Measurements from ENCODE around the gene SPATS2.

DNA sequence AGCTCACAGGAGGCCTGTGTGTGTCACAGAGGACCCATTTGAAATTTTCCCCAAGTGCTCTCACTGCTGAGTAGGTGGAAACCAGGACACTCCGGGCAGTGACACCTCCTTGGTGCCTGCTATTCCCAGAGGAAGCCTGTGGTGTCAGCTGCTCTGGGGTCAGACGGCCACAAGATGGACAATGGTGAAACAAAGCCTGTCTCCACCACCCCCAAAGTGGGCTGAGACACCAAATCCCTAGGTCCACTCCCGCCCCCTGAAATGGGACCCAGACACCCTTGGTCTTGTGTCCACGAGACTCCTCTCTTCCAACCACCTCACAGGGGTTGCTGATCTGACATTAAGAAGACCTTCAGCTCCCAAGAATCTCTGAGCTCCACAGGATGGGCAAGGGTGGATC is 178.6 kb downstream of the SPATS2 start:
- TF ChIP-seq POLR2A (IDR thresholded peaks at IDR 0.05; ENCODE audit: borderline replicate concordance, extremely low read depth, insufficient read depth, insufficient read length) (no peak), CEBPB (IDR thresholded peaks at IDR 0.05; ENCODE audit: low read depth) (no peak), CTCF (IDR thresholded peaks at IDR 0.05 in 2 of 3, conservative IDR thresholded peaks at IDR 0.05 in 1 of 3; ENCODE audit: borderline replicate concordance in 1 of 3, insufficient read depth in 1 of 3, low read depth in 2 of 3, low read length in 2 of 3) (no peak), POLR2AphosphoS5 (IDR thresholded peaks at IDR 0.05; ENCODE audit: low read depth, low read length) (no peak), RAD21 (IDR thresholded peaks at IDR 0.05; ENCODE audit: low read depth) (no peak), SRF (IDR thresholded peaks at IDR 0.05; ENCODE audit: low read depth) (no peak)
- TF ChIP-seq, protein P1, sequence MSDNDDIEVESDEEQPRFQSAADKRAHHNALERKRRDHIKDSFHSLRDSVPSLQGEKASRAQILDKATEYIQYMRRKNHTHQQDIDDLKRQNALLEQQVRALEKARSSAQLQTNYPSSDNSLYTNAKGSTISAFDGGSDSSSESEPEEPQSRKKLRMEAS (IDR thresholded peaks at IDR 0.05) = no peak
